HG03442 (cell line): ENCODE measurements around the gene SPDYE17.
"Not testable (repeated sequence)": the region's sequence is repeated elsewhere in the genome, so short reads cannot be mapped to it uniquely, and the experiment has no call there.

Experiments used
- ATAC-seq: cut with Tn5 transposase; IDR thresholded peaks from one replicate; pipeline ENCODE4 v1.9.1; 2021; ENCODE audit warnings: mild to moderate bottlenecking, moderate library complexity; ENCODE audit not compliant: unreplicated experiment

SPDYE17 gene, protein sequence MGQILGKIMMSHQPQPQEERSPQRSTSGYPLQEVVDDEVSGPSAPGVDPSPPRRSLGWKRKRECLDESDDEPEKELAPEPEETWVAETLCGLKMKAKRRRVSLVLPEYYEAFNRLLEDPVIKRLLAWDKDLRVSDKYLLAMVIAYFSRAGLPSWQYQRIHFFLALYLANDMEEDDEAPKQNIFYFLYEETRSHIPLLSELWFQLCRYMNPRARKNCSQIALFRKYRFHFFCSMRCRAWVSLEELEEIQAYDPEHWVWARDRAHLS

DNA sequence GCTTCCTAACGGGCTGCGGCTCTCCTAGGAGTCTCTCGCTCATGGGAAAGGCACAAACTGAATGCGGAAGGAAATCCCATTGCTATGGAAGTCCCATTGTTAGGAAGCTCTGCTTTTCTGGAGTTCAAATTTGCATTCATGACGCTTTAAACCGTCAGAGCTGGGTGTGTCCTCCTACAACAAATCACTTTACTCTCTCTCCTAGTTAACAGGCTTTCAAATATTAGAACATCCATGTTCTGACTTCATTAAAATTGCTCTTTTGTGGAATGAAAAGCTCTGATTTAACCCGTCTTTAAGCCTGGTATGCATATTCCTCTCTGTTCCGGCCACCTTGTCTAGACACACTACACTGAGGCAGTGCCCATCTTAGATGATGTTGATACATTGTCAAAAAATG lies at the start of gene SPDYE17:
Gene SPDYE17 (minus strand): TSS at position 101 of the 400 bp plus-strand sequence. CDS start 1,791 bp downstream, outside the sequence.
- not testable (repeated sequence) for ATAC-seq

- ATAC-seq = not testable (repeated sequence)
These were observed 48.1 kb upstream of the SPDYE17 start for GRCh38 chr7:77080236-77080635.

- not testable (repeated sequence) for ATAC-seq
These were observed 47.5 kb upstream of the SPDYE17 start for GRCh38 chr7:77079624-77080023.

- ATAC-seq = not testable (repeated sequence)
These were observed 47.0 kb upstream of the SPDYE17 start for GRCh38 chr7:77079112-77079511.

DNA sequence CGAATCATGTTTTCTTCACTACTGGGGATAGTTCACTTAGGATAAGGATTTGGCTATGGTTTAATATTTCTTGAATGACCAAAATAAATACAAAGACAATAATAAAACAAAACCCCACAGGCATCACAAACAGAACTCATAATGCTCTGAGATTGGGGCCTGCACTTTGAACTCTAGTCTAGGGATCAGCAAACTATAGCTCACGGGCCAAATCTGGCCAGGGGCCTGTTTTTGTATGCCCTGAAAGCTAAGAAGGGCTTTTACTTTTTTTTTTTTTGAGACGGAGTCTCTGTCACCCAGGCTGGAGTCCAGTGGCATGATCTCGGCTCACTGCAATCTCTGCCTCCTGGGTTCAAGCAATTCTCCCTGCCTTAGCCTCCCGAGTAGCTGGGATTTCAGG lies 44.9 kb upstream of the SPDYE17 start:
- ATAC-seq = not testable (repeated sequence)

GRCh38 chr7:77074786-77075396 lies 42.7 kb upstream of the SPDYE17 start:
- ATAC-seq = not testable (repeated sequence)

DNA sequence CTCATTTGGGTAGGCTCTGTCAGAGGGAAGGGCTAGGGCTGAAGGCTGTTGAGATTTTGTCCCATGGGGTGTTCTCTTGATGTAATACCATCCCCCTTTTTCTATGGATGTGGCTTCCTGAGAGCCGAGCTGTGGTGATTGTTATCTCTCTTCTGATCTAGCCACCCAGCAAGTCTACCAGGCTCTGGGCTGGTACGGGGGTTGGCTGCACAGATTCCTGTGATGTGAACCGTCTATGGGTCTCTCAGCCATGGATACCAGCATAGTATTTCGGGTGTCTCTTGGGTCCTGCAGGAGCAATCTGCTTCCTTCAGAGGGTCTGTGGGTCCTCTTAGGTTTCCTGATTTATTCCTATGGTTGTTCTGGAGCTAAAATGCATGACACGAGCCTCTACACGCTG lies 38.9 kb upstream of the SPDYE17 start:
- not testable (repeated sequence) for ATAC-seq

- ATAC-seq = not testable (repeated sequence)
These were observed 33.7 kb upstream of the SPDYE17 start for GRCh38 chr7:77065869-77066268.

DNA sequence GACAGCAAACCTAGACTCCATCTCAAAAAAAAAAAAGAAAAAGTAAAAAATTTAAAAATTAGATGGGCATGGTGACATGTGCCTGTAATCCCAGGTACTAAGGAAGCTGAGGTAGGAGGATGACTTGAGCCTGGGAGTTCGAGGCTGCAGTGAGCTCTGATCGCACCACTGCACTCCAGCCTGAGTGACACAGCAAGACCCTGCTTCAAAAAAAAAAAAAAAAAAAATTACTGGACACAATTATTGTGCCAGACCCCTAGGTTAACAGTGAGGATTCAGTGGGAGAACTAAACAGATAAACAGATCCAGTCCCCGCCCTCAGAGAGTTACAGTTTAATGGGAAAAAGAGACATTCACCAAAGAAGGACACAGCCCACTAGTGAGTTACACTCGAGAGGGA lies 31.6 kb upstream of the SPDYE17 start:
- not testable (repeated sequence) for ATAC-seq

- ATAC-seq = not testable (repeated sequence)
These were observed 30.4 kb upstream of the SPDYE17 start, which contains the start of gene SPDYE18 for GRCh38 chr7:77062557-77062956. Gene SPDYE18, minus strand, starts transcription at chr7:77062558. Its CDS starts 2,046 bp downstream, at chr7:77060512.

DNA sequence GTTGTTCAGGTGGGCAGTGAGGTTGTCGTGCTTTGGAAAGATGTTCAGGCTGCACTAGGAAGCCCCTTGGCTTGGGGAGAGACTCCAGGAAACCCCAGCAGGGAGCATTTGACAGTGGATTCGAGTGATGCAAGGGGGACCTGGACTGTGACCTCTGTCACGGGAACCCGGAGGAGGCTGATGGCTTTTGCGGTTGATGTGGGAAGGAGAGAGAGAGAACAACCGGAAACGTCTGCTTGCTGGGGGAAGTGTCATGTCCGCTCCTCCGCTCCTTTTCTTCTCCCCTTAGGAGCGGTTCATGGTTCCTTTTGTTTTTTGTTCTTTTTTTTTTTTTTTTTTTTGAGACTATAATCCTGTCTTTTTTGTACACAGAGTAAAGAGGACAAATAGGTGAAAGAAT lies 5.8 kb downstream of the SPDYE17 start:
- ATAC-seq = not testable (repeated sequence)

- ATAC-seq = not testable (repeated sequence)
These were observed 22.0 kb downstream of the SPDYE17 start for GRCh38 chr7:77010074-77010680.

DNA sequence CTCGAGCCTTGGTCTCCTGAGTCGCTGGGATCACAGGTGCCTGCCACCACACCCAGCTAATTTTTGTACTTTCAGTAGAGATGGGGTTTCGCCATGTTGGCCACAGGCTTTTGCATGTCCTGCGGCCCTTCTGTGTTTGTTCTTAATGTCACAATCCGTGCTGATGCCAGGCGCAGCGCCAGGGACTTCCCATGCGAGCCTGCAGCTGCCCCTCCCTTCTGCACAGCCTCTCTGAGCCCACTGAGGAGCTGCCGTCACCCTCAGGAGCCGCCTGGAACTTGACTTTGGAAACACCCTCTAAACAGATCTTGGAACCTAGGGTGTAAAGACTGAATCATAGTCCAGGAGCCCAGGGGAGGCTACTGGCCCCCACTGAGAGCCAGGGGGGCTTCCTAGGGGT lies 24.2 kb downstream of the SPDYE17 start:
- not testable (repeated sequence) for ATAC-seq

- not testable (repeated sequence) for ATAC-seq
These were observed 25.7 kb downstream of the SPDYE17 start for GRCh38 chr7:77006127-77007110.

DNA sequence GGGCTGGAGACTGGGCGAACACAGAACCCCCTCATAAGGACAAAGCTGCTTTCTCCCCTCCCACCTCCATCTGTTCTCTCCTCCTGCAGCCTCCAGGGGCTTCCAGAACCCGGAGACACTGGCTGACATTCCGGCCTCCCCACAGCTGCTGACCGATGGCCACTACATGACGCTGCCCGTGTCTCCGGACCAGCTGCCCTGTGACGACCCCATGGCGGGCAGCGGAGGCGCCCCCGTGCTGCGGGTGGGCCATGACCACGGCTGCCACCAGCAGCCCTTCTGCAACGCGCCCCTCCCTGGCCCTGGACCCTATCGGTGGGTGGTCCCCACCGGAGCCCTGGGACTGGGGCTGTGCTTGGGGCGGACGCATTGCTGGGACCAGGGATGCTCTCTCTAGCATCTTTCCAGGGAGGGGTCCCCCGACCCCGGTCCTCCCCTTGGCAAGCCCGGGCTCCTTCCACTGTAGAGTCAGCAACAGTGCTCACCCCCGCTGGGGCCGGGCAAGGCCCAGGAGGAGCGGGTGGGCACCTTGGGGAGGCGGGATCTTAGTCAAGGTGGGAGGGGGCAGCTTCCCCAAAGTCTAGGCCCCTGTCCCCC lies 26.6 kb downstream of the SPDYE17 start:
- not testable (repeated sequence) for ATAC-seq

- ATAC-seq = not testable (repeated sequence)
These were observed 28.0 kb downstream of the SPDYE17 start for GRCh38 chr7:77004151-77004550.

GRCh38 chr7:77003241-77003640 lies 28.9 kb downstream of the SPDYE17 start:
- ATAC-seq = not testable (repeated sequence)

GRCh38 chr7:77002678-77003233 lies 29.4 kb downstream of the SPDYE17 start:
- ATAC-seq = not testable (repeated sequence)

GRCh38 chr7:77002104-77002503 lies 30.1 kb downstream of the SPDYE17 start:
- not testable (repeated sequence) for ATAC-seq
